ENCODE data around the gene PHC3. TPM values are rescaled to one million over a fixed set of nuclear protein-coding genes. Genes with fewer than 3 reads are reported as not detected.

The PHC3 gene
- total and polyA plus RNA-seq, 2 donors (not counting 1 experiment from before 2014, with no cell fraction given) = 36.0 to 63.2 TPM

DNA sequence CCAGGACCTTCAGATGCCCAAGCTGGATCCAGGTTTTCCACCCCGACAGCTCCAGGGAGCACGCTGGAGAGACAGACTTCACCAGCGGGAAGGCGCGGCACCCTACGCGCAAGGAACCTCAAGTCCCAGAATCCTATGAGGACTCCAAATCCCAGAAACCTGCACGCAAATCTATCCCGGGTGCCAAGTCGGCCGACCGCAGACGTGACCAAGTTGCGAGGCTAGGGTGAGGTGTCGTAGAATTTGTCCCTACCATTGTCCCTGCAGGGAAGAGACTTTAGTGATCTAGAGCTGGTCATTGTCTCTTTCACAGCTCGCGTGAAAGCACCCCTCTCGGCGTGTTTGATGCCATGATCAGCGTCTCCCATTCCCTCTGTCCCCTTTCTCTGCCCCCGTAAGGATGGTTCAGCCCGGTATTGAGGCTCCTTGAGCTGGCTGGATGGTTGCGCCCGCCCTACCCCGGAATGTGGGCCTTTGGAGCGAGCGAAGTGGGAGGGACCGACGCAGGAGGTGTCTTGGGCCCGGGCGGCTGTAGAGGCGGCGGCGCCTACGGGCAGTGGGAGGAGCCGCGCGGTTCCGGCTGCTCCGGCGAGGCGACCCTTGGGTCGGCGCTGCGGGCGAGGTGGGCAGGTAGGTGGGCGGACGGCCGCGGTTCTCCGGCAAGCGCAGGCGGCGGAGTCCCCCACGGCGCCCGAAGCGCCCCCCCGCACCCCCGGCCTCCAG, 40.6 kb upstream of the PHC3 start, which contains the start of gene PRKCI:
Gene PRKCI, plus strand, starts transcription at position 501 of the 723 bp plus-strand sequence. CDS start 246 bp downstream, outside the sequence.
- peaks cover 2% of the 10 kb centered on the region for H3K4me1 ChIP-seq (ENCODE audit: control insufficient read depth, extremely low read depth, insufficient read depth, low read length)
- no peaks in the 10 kb centered on the region for H4K20me1 ChIP-seq (ENCODE audit: control insufficient read depth, extremely low read depth, insufficient read depth, low read length)
- peaks cover 22% of the 10 kb centered on the region for H3K79me2 ChIP-seq (ENCODE audit: control insufficient read depth, insufficient read depth, low read length)
- peak within 1 kb of the TSS; percentile 100 for H3K27ac ChIP-seq (ENCODE audit: insufficient read depth, low read length)
- peak within 1 kb of the TSS; percentile 90 for H3K4me2 ChIP-seq (ENCODE audit: extremely low read depth, insufficient read depth, low read length)
- DNase-seq (ENCODE audit: low read depth in 2 of 2) = peak; percentile 98
- TF ChIP-seq, protein P1, sequence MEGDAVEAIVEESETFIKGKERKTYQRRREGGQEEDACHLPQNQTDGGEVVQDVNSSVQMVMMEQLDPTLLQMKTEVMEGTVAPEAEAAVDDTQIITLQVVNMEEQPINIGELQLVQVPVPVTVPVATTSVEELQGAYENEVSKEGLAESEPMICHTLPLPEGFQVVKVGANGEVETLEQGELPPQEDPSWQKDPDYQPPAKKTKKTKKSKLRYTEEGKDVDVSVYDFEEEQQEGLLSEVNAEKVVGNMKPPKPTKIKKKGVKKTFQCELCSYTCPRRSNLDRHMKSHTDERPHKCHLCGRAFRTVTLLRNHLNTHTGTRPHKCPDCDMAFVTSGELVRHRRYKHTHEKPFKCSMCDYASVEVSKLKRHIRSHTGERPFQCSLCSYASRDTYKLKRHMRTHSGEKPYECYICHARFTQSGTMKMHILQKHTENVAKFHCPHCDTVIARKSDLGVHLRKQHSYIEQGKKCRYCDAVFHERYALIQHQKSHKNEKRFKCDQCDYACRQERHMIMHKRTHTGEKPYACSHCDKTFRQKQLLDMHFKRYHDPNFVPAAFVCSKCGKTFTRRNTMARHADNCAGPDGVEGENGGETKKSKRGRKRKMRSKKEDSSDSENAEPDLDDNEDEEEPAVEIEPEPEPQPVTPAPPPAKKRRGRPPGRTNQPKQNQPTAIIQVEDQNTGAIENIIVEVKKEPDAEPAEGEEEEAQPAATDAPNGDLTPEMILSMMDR (conservative IDR thresholded peaks at IDR 0.05 in 1 of 2, IDR thresholded peaks at IDR 0.05 in 1 of 2; ENCODE audit: low read depth in 1 of 2, low read length in 2 of 2) = no peak
- no peak for TF ChIP-seq EZH2 (IDR thresholded peaks at IDR 0.05; ENCODE audit: low read length, missing control alignments)
- no peaks in the 10 kb centered on the region for H3K9me3 ChIP-seq (ENCODE audit: control insufficient read depth, insufficient read depth, low read depth, low read length)
- peak within 1 kb of the TSS; percentile 98 for H3K9ac ChIP-seq (ENCODE audit: insufficient read depth, low read length)
- no peaks in the 10 kb centered on the region for H3K36me3 ChIP-seq (ENCODE audit: control insufficient read depth, insufficient read depth, low read length)
- H2AFZ ChIP-seq (ENCODE audit: low read length) = peak within 1 kb of the TSS; percentile 99
- peak within 1 kb of the TSS; percentile 79 to 90 (median 86) for H3K4me3 ChIP-seq (replicated peaks in 1 of 4; ENCODE audit: control extremely low read depth in 1 of 4, insufficient read depth in 1 of 4, low read depth in 3 of 4, low read length in 4 of 4)
- no peaks in the 10 kb centered on the region for H3K27me3 ChIP-seq (ENCODE audit: control insufficient read depth, insufficient read depth, low read length)

DNA sequence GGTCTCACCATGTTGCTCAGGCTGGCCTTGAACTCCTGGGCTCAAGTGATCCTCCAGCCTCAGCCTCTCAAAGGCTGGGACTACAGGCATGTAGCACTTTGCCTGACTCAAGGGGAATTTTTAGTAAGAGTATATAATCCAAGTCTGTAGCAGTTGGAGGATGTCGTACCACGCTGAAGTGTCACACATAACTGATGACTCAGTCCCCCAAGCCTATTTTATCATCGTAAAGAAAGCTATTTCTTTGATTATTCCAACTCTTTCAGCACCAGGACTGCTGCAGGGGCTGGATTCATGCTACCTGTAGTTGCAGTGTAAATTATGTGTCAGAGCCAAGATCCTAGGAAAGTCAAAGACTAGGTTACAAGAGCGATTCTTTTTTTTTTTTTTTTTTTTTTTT, 39.3 kb upstream of the PHC3 start:
- Histone ChIP-seq H3K79me2 (ENCODE audit: control insufficient read depth, insufficient read depth, low read length) (peaks cover 20% of the 10 kb centered on the region), H3K4me3 (replicated peaks in 1 of 4; ENCODE audit: control extremely low read depth in 1 of 4, insufficient read depth in 1 of 4, low read depth in 3 of 4, low read length in 4 of 4) (no peak overlapping the region), H3K27me3 (ENCODE audit: control insufficient read depth, insufficient read depth, low read length) (no peaks in the 10 kb centered on the region), H3K27ac (ENCODE audit: insufficient read depth, low read length) (no peak overlapping the region), H3K9me3 (ENCODE audit: control insufficient read depth, insufficient read depth, low read depth, low read length) (no peaks in the 10 kb centered on the region), H3K4me2 (ENCODE audit: extremely low read depth, insufficient read depth, low read length) (no peak overlapping the region), H3K9ac (ENCODE audit: insufficient read depth, low read length) (no peak overlapping the region), H2AFZ (ENCODE audit: low read length) (no peak overlapping the region), H3K36me3 (ENCODE audit: control insufficient read depth, insufficient read depth, low read length) (no peaks in the 10 kb centered on the region), H4K20me1 (ENCODE audit: control insufficient read depth, extremely low read depth, insufficient read depth, low read length) (no peaks in the 10 kb centered on the region), H3K4me1 (ENCODE audit: control insufficient read depth, extremely low read depth, insufficient read depth, low read length) (peaks cover 2% of the 10 kb centered on the region)
- TF ChIP-seq, protein P1 (conservative IDR thresholded peaks at IDR 0.05 in 1 of 2, IDR thresholded peaks at IDR 0.05 in 1 of 2; ENCODE audit: low read depth in 1 of 2, low read length in 2 of 2) = no peak
- TF ChIP-seq EZH2 (IDR thresholded peaks at IDR 0.05; ENCODE audit: low read length, missing control alignments) = no peak
- peak in 1 of 2 donors; percentile 63 for DNase-seq (ENCODE audit: low read depth in 2 of 2)

DNA sequence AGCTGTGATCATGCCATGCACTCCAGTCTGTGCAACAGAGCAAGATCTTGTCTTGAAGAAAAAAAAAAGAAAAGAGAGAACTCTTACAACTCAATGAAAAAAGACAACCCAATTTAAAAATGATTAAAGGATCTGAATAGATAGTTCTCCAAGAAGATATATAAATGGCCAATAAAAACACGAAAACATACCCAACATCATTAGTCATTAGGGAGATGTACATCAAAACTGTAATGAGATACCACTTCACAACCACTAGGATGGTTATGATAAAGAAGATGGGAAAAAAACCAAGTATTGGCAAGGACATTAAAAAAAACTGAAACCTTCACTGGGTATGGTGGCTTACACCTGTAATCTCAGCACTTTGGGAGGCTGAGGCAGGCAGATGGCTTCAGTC, 38.3 kb upstream of the PHC3 start:
- no peak for DNase-seq (ENCODE audit: low read depth in 2 of 2)
- no peak overlapping the region for H3K27ac ChIP-seq (ENCODE audit: insufficient read depth, low read length)
- H2AFZ ChIP-seq (ENCODE audit: low read length) = no peak overlapping the region
- TF ChIP-seq, protein P1 (conservative IDR thresholded peaks at IDR 0.05 in 1 of 2, IDR thresholded peaks at IDR 0.05 in 1 of 2; ENCODE audit: low read depth in 1 of 2, low read length in 2 of 2) = no peak
- TF ChIP-seq EZH2 (IDR thresholded peaks at IDR 0.05; ENCODE audit: low read length, missing control alignments) = no peak
- H4K20me1 ChIP-seq (ENCODE audit: control insufficient read depth, extremely low read depth, insufficient read depth, low read length) = no peaks in the 10 kb centered on the region
- no peaks in the 10 kb centered on the region for H3K9me3 ChIP-seq (ENCODE audit: control insufficient read depth, insufficient read depth, low read depth, low read length)
- no peaks in the 10 kb centered on the region for H3K36me3 ChIP-seq (ENCODE audit: control insufficient read depth, insufficient read depth, low read length)
- H3K79me2 ChIP-seq (ENCODE audit: control insufficient read depth, insufficient read depth, low read length) = peaks cover 16% of the 10 kb centered on the region
- no peak overlapping the region for H3K4me3 ChIP-seq (replicated peaks in 1 of 4; ENCODE audit: control extremely low read depth in 1 of 4, insufficient read depth in 1 of 4, low read depth in 3 of 4, low read length in 4 of 4)
- no peaks in the 10 kb centered on the region for H3K27me3 ChIP-seq (ENCODE audit: control insufficient read depth, insufficient read depth, low read length)
- H3K4me2 ChIP-seq (ENCODE audit: extremely low read depth, insufficient read depth, low read length) = no peak overlapping the region
- H3K9ac ChIP-seq (ENCODE audit: insufficient read depth, low read length) = no peak overlapping the region
- peaks cover 2% of the 10 kb centered on the region for H3K4me1 ChIP-seq (ENCODE audit: control insufficient read depth, extremely low read depth, insufficient read depth, low read length)
